GM18861 (cell line): ENCODE results near the gene AKT1S1.
A peak's percentile ranks its signal among the peaks of the same experiment; 100 is the strongest.

Experiments
- ATAC-seq: cut with Tn5 transposase; IDR thresholded peaks from one replicate; pipeline ENCODE4 v1.9.1; 2021; ENCODE audit not compliant: unreplicated experiment

AKT1S1 gene

DNA sequence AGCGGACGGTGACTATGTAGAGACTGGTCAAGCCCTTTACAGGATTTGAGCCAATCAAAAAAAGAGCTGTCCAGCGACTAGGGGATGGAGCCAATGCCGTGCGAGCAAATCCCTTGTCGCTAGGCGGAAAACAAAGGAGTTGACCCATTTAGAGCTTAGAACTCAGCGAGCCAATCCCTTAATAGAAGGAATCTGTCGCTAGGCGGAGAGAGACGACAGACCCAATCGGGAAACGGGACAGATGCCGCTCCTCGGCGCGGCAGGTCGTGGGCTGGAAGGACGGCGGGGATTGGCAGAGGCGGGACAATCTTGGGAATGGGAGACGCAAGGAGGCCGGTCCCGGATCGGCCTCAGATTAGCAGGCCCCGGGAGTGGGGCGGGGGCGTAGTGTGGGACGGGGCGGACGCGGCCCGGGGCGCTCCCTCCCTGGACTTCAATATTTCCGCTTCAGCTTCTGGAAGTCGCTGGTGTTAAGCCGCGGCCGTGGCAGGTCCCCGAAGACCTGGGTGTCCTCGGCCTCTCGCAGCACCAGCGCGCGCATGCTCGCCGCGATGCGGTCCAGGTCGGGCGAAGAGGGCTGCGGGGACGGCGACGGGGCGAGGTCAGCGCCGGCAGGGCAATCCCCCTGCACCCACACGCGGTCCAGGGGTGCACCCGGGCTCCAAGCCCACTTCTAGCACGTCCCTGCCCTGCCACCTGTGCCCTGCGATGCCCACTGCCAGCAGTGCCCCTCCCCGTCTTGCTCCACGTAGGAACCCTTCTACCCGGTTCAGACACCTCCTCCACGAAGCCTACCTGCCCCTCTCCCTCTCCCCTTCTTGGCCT, 7.5 kb downstream of the AKT1S1 start:
- peak; percentile 69 for ATAC-seq

GRCh38 chr19:49869009-49869483, 8.1 kb downstream of the AKT1S1 start:
- ATAC-seq, result no peak

GRCh38 chr19:49866933-49867782, 10.0 kb downstream of the AKT1S1 start, which contains the start of gene PNKP:
TSS of gene PNKP (minus strand) at chr19:49867576. CDS start at chr19:49867204, 372 bp downstream.
- peak; percentile 28 for ATAC-seq

DNA sequence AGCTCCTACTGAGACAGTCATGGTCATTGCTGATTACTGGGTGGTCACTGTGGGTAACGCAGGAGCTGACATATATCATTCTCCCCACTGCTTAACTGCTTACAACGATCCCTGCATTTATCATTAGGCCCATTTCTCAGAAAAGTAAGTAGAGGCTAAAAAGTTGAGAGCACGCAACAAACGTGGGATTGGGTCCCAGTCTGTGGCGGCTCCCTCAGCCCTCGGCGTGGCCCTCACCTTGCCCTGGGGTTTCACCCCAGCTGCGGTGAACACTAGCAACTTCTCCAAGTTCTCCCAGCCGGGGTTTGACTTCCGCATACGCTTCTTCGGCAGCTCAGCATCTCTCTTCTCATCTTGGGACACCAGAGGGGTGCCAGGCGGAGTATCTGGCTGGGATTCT, 12.3 kb downstream of the AKT1S1 start:
- no peak for ATAC-seq

DNA sequence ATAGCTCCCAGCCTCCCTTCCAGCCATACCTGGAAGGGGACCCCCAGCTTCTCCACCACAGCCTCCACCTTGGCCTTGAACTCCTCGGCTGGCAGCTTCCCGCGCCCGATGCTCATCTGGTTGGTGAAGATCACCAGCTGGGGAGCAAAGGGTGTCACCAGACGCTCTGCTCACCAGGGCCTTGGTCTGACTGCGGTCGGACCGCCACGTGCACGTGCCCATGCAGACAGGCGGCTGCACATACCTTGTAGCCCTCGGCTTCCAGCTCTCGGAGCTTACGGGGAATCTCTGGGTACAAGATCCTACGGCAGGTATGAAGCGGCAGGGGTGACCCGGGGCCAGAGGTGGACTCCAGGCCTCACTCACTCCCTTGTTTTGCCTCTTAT, 13.2 kb downstream of the AKT1S1 start:
- ATAC-seq, result no peak

DNA sequence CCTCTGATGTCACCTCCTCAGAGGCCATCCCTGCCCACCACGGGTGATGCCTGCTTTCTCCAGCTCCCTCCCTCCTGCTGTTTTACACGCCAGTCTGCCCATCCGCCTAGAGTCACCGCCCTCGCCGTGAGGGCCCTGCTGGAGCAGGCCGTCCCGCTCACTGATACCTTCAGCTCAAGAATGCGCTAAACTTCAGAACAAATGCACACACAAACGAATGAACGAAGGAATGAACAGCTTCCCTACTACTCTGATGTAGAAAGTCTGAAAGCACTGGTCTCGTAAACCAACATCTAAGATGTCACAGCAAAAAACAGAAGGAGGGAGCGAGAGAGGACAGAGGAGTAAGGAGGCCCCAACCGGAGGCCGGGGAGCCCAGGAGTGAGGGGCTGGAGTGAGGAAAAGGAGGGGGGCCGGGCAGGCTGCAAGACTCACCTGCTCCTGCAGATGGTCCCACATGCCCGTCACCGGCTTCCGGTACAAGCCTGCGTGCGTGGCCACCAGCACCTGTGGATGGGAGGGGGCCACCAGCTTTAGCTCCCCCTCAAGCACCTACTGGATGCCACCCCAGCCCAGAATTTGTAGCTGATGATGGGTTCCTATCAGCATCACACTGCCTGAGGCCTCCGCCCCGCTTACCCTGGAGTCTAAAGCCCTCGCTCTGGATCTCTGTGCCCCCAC, 13.8 kb downstream of the AKT1S1 start:
- no peak for ATAC-seq

DNA sequence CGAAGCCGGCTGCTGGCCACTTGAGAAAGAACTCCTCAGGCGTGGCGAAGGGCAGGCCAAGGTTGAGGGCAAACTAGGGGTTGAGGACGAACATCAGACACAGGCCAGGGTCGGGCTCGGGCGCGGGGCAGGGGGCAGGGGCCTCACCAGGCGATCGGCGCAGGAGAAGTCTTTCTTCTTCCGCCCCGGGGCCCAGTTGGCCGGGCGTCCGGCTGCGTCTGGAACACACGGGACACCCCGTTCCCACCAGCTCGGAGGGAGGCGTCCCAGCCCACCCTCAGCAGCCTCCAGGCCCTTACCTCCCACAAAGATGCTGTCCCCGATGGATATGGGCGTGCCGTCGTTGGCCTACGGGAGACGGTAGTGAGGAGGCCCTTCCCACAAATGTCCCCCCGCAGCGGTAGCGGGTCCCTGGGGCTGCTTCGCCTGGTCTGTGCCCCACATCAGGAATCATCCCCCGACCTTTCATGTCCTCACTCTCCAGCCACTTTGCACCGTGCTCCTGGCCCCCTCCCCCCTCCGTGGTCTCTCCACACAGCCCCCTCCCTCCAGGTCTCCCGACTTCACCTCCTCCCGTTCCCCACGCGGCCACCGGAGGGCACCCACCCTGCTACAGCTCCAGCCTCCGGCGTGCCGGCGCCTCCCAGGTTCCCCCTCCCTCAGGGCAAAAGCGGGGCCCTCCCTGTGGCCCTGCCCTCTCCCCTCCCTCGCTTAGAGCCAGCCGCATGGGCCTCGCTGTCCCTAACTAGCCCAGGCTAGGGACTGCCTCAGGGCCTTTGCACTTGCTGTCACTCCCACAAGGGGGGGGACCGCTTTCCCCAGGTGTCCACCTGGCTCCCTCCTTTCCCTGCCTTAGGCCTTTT, 14.5 kb downstream of the AKT1S1 start:
- ATAC-seq, result no peak

- ATAC-seq, result no peak
Observed at GRCh38 chr19:49861541-49862378, 15.4 kb downstream of the AKT1S1 start.

DNA sequence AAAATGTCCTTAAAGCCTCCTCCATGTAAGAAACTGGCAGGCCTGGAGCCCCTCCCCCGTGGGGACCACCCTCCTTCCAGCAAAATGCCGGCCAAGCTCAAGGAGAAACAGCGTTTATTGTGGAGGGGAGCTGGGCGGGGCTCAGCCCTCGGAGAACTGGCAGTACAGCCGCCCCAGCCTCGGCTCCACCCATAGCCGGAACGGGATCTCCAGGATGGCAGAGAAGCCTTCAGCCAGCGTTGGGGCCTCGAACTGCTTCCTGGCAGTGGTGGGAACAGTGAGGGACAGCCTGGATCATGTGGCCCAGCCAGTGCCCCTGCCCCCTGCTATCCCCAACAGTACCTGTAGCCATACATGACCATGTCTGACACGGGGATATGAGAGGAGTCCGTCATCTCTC, 16.0 kb downstream of the AKT1S1 start:
- no peak for ATAC-seq

DNA sequence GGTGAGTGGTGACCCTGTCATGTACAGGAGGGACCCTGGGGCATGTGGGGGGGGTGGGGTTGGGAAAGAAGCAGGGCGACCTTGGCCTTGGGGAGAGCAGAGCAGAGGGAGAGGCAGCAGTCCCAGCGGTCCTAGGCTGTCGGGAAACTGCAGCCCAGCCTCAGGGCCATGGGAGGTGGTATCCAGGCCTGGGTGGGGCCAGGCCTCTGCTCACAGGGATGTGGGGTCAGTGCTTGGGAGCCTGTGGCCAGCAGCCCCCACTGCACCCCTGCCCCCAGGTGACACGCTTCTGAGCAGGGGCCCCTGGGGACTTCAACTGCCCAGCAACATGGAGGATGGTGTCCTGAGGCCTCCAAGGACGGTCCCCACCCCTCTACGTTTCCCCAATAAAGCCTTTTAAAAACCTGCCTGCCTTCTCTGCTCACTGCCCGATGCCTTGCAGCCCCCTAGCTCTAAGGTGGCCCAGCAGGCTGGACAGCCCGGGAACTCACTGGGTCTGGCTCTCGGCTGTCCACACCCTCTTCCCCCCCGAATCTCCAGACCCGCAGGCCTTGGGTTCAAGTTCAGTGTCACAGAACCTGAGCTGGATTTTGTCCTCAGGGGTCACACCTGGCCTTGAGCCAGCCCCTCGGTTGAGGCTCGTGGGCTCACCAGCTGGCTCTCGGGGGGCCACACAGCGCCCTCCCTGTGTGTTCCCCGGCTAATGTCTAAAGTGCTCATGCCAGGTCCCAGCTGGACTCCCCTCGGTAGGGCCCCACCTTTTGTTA, 16.6 kb downstream of the AKT1S1 start:
- ATAC-seq, result no peak

GRCh38 chr19:49859682-49860335, 17.3 kb downstream of the AKT1S1 start:
- ATAC-seq, result no peak

- no peak for ATAC-seq
Observed at GRCh38 chr19:49858088-49858985, 18.8 kb downstream of the AKT1S1 start.

- no peak for ATAC-seq
Observed at GRCh38 chr19:49857838-49858087, 19.4 kb downstream of the AKT1S1 start.

GRCh38 chr19:49857061-49857837, 19.9 kb downstream of the AKT1S1 start:
- no peak for ATAC-seq

DNA sequence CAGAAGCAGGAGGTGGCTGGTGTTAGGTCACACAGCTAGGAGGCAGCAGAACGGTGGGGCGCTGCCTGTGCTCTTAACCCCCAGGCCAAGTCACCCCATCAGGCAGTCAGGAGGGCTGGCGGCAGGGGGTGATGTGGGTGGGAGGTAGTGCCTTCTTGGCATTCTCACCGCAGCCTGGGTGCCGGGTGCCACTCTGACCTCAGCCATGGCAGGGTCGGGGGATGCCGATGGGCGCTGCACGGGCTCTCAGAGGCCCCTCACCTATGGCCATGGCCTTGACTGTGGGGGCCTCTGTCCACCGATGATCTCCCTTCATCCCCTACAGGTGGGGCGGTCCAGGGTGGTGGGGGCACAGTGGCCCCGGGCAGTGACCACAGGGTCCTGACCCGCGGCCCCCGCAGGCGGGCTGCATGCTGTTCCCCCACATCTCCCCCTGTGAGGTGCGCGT, 20.6 kb downstream of the AKT1S1 start:
- no peak for ATAC-seq

- ATAC-seq, result no peak
Observed at GRCh38 chr19:49855676-49856573, 21.2 kb downstream of the AKT1S1 start.
